Kidney (tissue), 14 donors: ENCODE data around the gene MRC2. TPM values are rescaled to one million over a fixed set of nuclear protein-coding genes. Genes with fewer than 3 reads are reported as not detected.

Experiments
- DNase-seq, 5 donors: peaks; one replicate each; pipeline ENCODE4 v3.0.0-alpha.2; 2013 to 2020
- FAIRE-seq: peaks from 2 replicates; lab custom pipeline; 2012; peaks lifted over from hg19 to GRCh38; lab: Jason Lieb, UNC
- H3K27ac ChIP-seq, 2 donors: one replicate each; pipeline ENCODE4 v1.7.0; 2013; ENCODE audit warnings: low read depth in 2 of 2, low read length in 2 of 2, inconsistent platforms in 1 of 2
- H3K27me3 ChIP-seq: one replicate; pipeline ENCODE4 v1.7.1; 2013; ENCODE audit warnings: low read length, inconsistent platforms; ENCODE audit not compliant: control insufficient read depth, insufficient read depth
- H3K36me3 ChIP-seq, 3 donors: one replicate each; pipeline versions ENCODE4 v1.7.0 to v1.7.1; 2013; ENCODE audit warnings: low read length in 3 of 3, control low read depth in 1 of 3, inconsistent platforms in 1 of 3; ENCODE audit not compliant: insufficient read depth in 3 of 3, control insufficient read depth in 2 of 3
- H3K4me1 ChIP-seq, 3 donors: one replicate each; pipeline versions ENCODE4 v1.7.0 to v1.7.1; 2013; ENCODE audit warnings: low read length in 3 of 3, inconsistent platforms in 1 of 3, low read depth in 1 of 3; ENCODE audit not compliant: control insufficient read depth in 2 of 3, insufficient read depth in 2 of 3
- H3K4me3 ChIP-seq, 3 donors: one replicate each; pipeline versions ENCODE4 v1.7.0 to v1.8.1; 2013; ENCODE audit warnings: low read length in 3 of 3, control low read depth in 1 of 3, inconsistent platforms in 1 of 3
- H3K9ac ChIP-seq, 3 donors: one replicate each; pipeline versions ENCODE4 v1.7.0 to v1.7.1; 2013; ENCODE audit warnings: low read length in 3 of 3, control low read depth in 1 of 3, inconsistent platforms in 1 of 3
- H3K9me3 ChIP-seq, 3 donors: one replicate each; pipeline versions ENCODE4 v1.7.0 to v1.7.1; 2013; ENCODE audit warnings: low read length in 3 of 3, control low read depth in 1 of 3, inconsistent platforms in 1 of 3; ENCODE audit not compliant: control insufficient read depth in 2 of 3, insufficient read depth in 1 of 3
- CTCF ChIP-seq: IDR thresholded peaks from 3 replicates; pipeline ENCODE4 v1.5.1; 2012; ENCODE audit warnings: mild to moderate bottlenecking, moderate library complexity, borderline replicate concordance; ENCODE audit not compliant: insufficient read depth; ENCODE audit errors: extremely low read depth
- intact Hi-C: fragments of 100-400 bp; cut with DNase I; formaldehyde crosslinking; loops from one replicate; pipeline ENCODE4 v1.11.1; 2022
- polyA plus RNA-seq: library from polyadenylated mRNA; stranded (reverse); fragments of 350-450 nt; fragmentation: Illumina TruSeq; extraction: RNeasy Lipid Tissue Mini Kit (QIAGEN cat#74804); gene quantifications from one replicate; pipeline ENCODE4 v1.2.3, GENCODE V29; 2014; ENCODE audit warnings: low read depth, low replicate concordance; ENCODE audit not compliant: insufficient read depth
- total RNA-seq: library from RNA; stranded (reverse); fragmentation: NEBNext Ultra II Directional; extraction: Animal tissue kit (Norgen Biotek cat#: 25700); gene quantifications from one replicate; pipeline ENCODE4 v1.2.1, GENCODE V29; 2021
- donor health status: control.
- donor health status: control.
- donor health status: control.
- donor health status: control.
- donor health status: control.
- donor health status: DM: yes; HTN: yes; CAD: no.
- donor health status: Normal renal cell carcinoma (clear cell type).

Gene MRC2
- total and polyA plus RNA-seq, 2 donors from 2014 or later, result 18.0 to 23.7 TPM

- DNase-seq, result peak in 3 of 5 donors; percentile 28 to 55 (median 46)
- intact Hi-C loops, result loop anchor here (10.0 kb wide), 1 partner anchor 259 kb away; the partner anchor contains the start of gene TANC2
- FAIRE-seq, result no peak
Measured at GRCh38 chr17:62705778-62706597, 78.5 kb downstream of the MRC2 start.

GRCh38 chr17:62706598-62707424, 79.3 kb downstream of the MRC2 start:
- Histone ChIP-seq H3K9me3 (peaks cover 0 to 5% (median 0%) of the 10 kb centered on the region in 3 donors), H3K4me1 (peaks cover 0 to 13% (median 4%) of the 10 kb centered on the region in 3 donors), H3K9ac (no peak overlapping the region), H3K4me3 (no peak overlapping the region), H3K27me3 (no peaks in the 10 kb centered on the region), H3K36me3 (no peaks in the 10 kb centered on the region), H3K27ac (no peak overlapping the region)
- DNase-seq (peak in 1 of 5 donors; percentile 31), FAIRE-seq (no peak)
- no peak for TF ChIP-seq CTCF
- intact Hi-C loops, result loop anchor here (10.0 kb wide), 1 partner anchor 258 kb away; the partner anchor contains the start of gene TANC2

More at GRCh38 chr17:62705778-62706597, 78.5 kb downstream of the MRC2 start:
- TF ChIP-seq CTCF, result no peak
- Histone ChIP-seq H3K9ac (no peak overlapping the region), H3K4me1 (peaks cover 0 to 11% (median 4%) of the 10 kb centered on the region in 3 donors), H3K36me3 (no peaks in the 10 kb centered on the region), H3K27ac (peak overlapping the region; percentile 40 to 55), H3K4me3 (peak overlapping the region; percentile 32 to 48 (median 34)), H3K9me3 (peaks cover 0 to 5% (median 0%) of the 10 kb centered on the region in 3 donors), H3K27me3 (no peaks in the 10 kb centered on the region)

DNA sequence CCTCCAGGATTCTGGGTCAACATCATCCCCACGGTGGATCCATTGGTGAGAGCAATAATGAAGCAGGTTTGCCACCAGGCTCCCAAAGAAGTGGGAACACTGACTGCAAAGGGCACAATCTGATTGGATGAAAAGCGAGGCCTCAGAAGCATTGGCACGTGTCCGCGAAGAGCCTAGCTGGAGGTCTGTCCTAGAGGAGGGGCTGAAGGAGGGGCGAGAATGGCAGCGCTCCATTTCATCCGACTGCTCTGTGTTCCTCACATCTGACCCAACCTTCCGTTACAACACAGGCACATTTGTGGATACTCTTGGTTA, 79.9 kb downstream of the MRC2 start:
- H3K27ac ChIP-seq, result no peak overlapping the region
- peaks cover 0 to 5% (median 0%) of the 10 kb centered on the region in 3 donors for H3K9me3 ChIP-seq
- H3K27me3 ChIP-seq, result no peaks in the 10 kb centered on the region
- intact Hi-C loops, result loop anchor here (10.0 kb wide), 1 partner anchor 257 kb away; the partner anchor contains the start of gene TANC2
- H3K4me3 ChIP-seq, result no peak overlapping the region
- no peak for TF ChIP-seq CTCF
- no peaks in the 10 kb centered on the region for H3K36me3 ChIP-seq
- DNase-seq (peak in 1 of 5 donors; percentile 23), FAIRE-seq (no peak)
- no peak overlapping the region for H3K9ac ChIP-seq
- H3K4me1 ChIP-seq, result peaks cover 0 to 15% (median 4%) of the 10 kb centered on the region in 3 donors
